ENCODE data around the gene LSM2.

Gene LSM2

DNA sequence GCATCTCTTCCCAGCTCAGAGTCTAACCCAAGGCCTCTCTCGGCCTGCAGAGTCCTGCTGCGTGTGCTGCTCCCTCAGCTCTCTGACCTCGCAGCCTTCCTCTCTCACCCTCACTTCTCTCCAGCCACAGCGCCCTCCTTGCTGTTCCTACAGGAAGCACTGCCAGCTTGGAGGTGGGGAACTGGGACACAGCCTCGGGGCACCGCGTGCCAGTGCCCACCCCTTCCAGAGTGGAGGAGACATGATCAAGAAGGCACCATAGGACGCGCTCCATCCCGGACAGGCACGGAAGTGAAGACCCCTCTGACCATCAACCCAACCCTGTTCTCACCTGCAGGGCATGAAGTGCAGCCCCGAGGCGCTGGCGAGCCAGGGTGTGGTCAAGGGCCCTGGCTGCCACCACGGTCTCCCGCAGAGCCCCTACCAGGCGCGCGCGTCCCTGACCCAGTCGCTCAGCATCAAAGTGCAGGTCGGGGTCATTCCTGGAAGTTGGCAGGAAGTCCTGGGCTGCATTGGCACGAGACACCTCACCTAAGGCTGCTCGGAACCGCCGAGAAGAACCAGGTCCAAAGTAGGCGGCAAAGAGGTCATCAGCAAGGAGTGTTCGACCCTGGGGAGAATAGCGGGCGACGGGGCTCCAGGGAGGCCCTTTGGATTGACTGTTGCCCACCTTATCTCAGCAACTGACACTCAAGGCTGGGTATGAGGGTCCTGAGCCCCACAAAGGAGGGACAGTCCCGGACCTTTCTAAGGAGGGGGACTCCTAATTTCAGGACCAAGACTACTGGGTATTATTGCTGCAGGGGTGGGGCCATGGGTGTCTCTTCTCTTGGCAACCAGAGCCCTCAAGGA is 30.9 kb downstream of the LSM2 start:
- DNase-seq: no peak

DNA sequence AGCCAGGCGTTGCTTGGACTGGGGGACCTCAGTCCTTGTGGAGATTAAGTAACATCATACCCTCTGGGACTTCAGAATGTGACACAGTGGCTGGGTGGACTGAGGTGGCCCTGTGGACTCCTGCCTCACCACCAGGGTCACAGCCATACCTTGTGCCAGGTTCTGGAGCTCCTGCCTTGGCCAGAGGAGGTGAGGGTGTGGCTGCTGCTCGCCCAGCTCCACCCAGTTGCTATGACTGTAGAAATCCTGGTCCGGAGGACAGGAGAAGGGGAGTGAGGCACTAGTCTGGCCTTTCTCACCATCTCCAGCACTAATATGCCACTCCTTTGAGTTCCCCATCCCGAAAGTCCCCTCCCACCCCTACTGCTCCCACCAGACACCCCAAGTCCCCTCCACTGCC is 31.6 kb downstream of the LSM2 start:
- no peak for DNase-seq

DNA sequence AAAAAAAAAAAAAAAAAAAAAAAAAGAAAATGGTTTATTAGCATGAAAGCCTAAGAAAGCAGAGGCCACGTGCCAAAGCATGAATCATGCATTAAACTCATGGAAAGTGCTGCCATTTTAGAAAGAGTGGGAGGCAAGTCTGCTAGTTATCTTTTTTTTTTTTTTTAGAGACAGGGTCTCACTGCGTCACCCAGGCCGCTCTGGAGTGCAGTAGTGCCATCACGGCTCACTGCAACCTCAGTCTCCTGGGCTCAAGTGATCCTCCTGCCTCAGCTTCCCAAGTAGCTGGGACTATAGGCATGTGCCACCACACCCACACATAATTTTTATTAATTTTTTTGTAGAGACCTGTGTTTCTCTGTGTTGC is 34.8 kb downstream of the LSM2 start:
- no peak for DNase-seq

DNA sequence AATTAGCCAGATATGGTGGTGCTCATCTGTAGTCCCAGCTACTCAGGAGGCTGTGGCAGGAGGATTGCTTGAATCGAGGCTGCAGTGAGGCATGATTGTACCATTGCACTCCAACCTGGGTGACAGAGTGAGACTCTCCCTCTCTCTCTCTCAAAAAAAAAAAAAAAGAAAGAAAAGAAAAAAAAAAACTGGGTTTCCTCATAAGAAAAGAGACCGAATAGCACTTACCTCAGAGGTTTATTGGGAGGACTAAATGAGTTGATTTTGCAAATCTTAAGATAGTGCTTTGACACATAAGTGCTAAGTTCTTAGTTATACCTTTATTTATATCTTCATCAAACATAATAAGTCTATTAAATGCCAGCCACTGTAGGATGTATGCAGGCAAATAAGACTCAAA is 35.9 kb downstream of the LSM2 start:
- DNase-seq: no peak

GRCh38 chr6:31769684-31770371 is 36.9 kb downstream of the LSM2 start:
- DNase-seq: peak; percentile 73

GRCh38 chr6:31768363-31769257 is 38.2 kb downstream of the LSM2 start:
- no peak for DNase-seq

GRCh38 chr6:31767096-31767645 is 39.6 kb downstream of the LSM2 start:
- DNase-seq: no peak

- no peak for DNase-seq
These were observed 40.6 kb downstream of the LSM2 start for GRCh38 chr6:31765910-31766794.

- no peak for DNase-seq
These were observed 41.2 kb downstream of the LSM2 start for GRCh38 chr6:31765559-31765909.

GRCh38 chr6:31764198-31764597 is 42.6 kb downstream of the LSM2 start:
- DNase-seq: no peak

DNA sequence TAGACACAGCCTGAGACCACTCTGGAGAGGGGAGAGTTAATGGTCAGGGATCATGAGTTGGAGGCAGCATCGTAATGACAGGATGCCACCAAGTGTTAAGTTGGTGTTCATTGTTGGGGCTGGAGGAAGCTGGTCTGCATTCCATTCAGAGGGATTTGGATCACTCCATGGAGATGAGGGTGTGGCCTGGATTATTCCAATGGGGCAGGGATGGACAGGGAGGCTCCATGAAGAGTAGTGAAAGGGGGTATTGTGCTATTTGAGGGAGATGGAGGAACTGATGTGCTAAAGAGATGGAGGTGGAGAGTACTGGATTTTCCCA is 43.2 kb downstream of the LSM2 start:
- no peak for DNase-seq

- no peak for DNase-seq
These were observed 43.7 kb downstream of the LSM2 start for GRCh38 chr6:31762878-31763618.

DNA sequence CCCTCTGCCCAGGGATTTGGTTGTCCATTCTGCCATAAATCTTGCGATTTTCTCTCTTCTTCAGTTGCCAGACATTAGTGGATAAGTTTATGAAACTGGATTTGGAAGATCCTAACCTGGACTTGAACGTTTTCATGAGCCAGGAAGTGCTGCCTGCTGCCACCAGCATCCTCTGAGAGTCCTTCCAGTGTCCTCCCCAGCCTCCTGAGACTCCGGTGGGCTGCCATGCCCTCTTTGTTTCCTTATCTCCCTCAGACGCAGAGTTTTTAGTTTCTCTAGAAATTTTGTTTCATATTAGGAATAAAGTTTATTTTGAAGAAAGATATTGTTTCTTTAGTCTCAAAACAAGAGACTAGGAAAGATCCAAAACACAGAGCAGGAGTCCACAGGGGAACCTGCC is 44.4 kb downstream of the LSM2 start, which contains the start of gene SAPCD1:
TSS of gene SAPCD1 (plus strand) at position 301 of the 400 bp plus-strand sequence. CDS start 399 bp downstream, outside the sequence.
- no peak for DNase-seq

DNA sequence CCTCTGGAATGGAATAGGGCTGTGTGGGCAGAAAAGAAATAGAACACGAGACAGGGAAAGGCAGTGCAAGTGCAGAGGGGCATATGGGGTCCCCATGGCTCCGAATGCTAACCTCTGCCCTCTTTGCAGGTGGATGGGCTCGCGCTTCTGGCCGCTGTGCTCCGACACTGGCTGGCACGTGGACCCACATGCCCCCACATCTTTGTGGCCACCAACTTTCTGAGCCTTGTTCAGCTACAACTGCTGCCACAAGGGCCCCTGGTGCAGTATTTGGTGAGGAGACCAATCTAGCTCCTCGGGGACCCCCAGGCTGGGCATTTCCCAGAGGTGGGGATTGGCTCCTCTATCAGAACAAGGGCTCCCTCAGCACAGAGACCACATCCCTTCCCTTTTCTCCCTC is 45.4 kb downstream of the LSM2 start:
- no peak for DNase-seq

GRCh38 chr6:31760790-31761189 is 46.0 kb downstream of the LSM2 start:
- no peak for DNase-seq

- DNase-seq: no peak
These were observed 48.5 kb downstream of the LSM2 start for GRCh38 chr6:31758281-31758680.

DNA sequence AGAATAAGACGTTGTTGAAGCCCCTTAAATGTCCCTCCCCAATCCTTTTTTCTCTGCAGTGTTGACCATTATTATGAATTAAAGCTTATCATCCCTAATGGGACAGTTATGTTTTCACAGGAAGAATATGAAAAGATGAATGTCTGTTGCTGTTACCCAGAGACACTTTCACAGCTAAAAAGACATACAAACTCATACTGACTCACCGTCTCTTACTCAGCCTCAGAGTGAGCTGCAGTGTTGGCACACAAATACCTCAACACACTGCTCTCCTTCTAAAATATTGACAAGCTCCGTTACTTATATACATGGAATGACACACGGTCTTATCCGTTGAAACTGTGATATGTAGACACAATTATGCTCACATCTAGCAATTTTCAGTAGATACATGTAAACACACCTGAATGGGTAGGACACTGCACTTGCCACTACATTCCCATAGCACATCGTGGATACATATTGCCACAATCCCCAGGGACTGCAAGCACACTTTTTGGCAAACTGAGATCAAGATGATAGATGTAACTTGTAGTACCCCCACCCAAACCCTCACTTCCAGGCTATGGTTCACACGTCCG is 53.9 kb downstream of the LSM2 start:
- no peak for DNase-seq

DNA sequence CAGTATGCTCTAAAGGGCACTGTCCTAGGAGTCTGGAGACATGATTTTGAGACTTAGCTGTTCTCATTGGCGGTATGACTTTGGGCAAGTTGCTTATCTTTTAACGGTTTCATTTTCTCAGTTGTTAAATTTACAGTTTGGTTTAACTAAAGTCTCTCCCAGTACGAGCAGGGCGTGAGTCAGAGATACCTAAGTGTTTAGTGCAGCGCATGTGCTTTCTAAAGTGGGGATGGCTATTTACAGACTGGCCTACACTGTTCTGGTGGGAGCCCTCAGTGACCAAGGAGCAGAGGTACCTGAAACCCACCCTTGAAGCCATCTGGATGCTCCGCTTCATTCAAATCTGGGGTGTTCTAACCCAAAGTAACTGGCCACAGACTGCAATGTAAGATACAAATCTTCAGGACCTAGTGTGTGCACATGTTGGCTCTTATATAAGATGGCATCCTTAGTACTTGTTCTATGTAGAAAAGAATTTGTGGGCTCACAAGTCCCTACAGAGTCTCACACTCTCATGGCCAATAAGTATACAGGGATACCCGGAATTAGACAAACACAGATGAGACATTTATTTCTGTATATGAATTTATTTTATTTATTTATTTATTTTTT is 56.2 kb downstream of the LSM2 start:
- no peak for DNase-seq

DNA sequence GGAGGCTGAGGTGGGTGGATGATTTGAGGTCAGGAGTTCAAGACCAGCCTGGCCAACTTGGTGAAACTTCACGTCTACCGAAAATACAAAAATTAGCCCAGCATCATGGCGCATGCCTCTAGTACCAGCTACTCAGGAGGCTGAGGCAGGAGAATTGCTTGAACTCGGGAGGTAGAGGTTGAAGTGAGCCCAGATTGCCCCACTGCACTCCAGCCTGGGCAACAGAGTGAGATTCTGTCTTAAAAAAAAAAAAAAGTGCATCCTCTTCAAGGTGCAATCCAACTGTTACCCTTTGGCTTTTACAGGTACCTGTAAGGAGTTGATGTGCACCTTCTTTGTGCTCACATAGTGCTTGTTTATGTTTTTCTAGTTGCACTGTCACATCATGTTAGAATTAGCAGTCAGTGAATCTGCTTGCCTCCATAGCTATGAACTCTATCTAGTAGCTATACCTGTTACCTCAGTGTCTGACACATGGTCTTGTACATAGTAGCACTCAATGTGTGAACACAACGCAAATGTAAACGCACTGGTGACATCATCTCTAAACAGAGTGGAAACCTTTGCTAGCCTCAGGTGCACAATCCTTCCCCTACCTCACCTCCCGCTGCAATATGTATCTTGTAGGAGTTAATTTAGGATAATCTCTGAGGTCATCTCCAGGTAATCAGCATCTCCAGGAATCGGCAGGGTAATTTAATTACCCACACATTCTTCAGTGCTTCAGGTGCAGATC is 57.3 kb downstream of the LSM2 start:
- no peak for DNase-seq
